ENCODE data around the gene FAM47E. TPM values are rescaled to one million over a fixed set of nuclear protein-coding genes. Genes with fewer than 3 reads are reported as not detected.

The FAM47E gene
- total and polyA plus RNA-seq, 2 of the 8 experiments (the other 6 are each of a cell fraction or from before 2014, with no cell fraction given): 1.3 to 1.4 TPM

DNA sequence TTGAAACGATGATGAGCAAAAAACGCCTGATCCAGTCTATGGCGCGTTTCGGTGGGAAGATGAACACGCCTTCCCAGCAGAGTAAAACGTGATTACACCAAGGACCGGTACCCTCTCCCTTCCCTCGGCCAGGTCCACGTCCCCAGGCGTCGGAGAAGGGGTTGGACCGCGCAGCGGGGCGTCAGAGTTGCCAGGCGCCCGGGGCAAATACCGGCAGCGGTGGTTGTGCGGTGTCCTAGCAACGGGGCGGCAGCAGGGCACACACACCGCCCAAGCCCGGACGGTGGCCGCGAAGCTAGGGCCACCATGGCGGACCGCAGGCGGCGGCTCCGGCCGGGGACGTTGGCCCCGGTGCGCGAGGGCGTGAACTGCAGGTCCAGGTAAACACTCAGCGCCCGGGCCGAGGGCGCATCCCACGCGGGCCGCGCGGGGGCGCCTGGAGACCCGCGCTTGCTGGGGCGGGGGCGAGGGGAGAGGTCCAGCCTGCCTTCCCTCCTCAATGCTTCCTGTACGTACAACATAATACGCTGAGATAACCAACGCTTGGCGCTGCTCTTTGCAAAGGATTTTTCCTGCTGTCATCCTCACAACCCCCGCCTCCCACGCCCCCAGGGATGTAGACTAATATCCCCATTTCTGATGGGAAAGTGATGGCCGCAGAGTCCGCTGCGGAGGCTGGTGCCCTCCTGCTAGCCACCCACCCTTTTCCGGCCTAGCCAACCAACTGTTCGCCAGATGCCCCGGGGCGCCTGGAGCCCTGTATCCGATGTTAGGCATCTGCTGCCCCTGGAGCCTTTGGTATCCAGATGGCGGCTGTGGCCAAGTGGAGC is at the start of gene FAM47E (continued):
- no peak for TF ChIP-seq ATF2 (IDR thresholded peaks at IDR 0.05; ENCODE audit: low read length)

Data from H1 (cell line).